SK-N-SH treated with all-trans-retinoic acid at 6 μM for 48 hours (cell line): ENCODE data around the gene CLIC1.

ENCODE experiments used
- ATAC-seq: fragments of 200-7000 bp; cut with Tn5 transposase; 3 replicates; pipeline ENCODE4 v1.9.1; 2020; ENCODE audit warnings: mild to moderate bottlenecking, moderate library complexity
- ARNTL ChIP-seq: fragments of 450-650 bp; formaldehyde crosslinking; IDR thresholded peaks from 2 replicates; pipeline ENCODE4 v1.5.0; 2020; ENCODE audit warnings: low read depth, mild to moderate bottlenecking, moderate library complexity, borderline replicate concordance
- BACH2 ChIP-seq: fragments of 250-450 bp; sonication (Bioruptor Pico); IDR thresholded peaks from 2 replicates; pipeline ENCODE4 v1.9.0; 2021; ENCODE audit warnings: mild to moderate bottlenecking, borderline replicate concordance
- CSDC2 ChIP-seq: fragments of 250-450 bp; sonication (Bioruptor Pico); IDR thresholded peaks from 2 replicates; pipeline ENCODE4 v1.5.0; 2020; ENCODE audit warnings: mild to moderate bottlenecking, moderate library complexity
- ESRRG ChIP-seq: fragments of 250-450 bp; sonication (Bioruptor Pico); IDR thresholded peaks from 2 replicates; pipeline ENCODE4 v1.6.1; 2021; ENCODE audit warnings: mild to moderate bottlenecking
- GLIS3 ChIP-seq: fragments of 250-450 bp; sonication (Bioruptor Pico); IDR thresholded peaks from 2 replicates; pipeline ENCODE4 v1.5.0; 2020; ENCODE audit warnings: mild to moderate bottlenecking, moderate library complexity
- ISL1 ChIP-seq: fragments of 250-450 bp; sonication (Bioruptor Pico); IDR thresholded peaks from 2 replicates; pipeline ENCODE4 v2.1.2; 2022; ENCODE audit warnings: mild to moderate bottlenecking, moderate library complexity
- OSR1 ChIP-seq: fragments of 250-450 bp; sonication (Bioruptor Pico); IDR thresholded peaks from 2 replicates; pipeline ENCODE4 v1.8.0; 2022; ENCODE audit warnings: moderate library complexity, mild to moderate bottlenecking, inconsistent platforms
- PPARA ChIP-seq: fragments of 250-450 bp; sonication (Bioruptor Pico); IDR thresholded peaks from 2 replicates; pipeline ENCODE4 v1.5.0; 2020; ENCODE audit warnings: mild to moderate bottlenecking, borderline replicate concordance
- RARB ChIP-seq: fragments of 250-450 bp; sonication (Bioruptor Pico); IDR thresholded peaks from 2 replicates; pipeline ENCODE4 v1.8.0; 2021; ENCODE audit warnings: mild to moderate bottlenecking, moderate library complexity
- SNAI2 ChIP-seq: fragments of 250-450 bp; sonication (Bioruptor Pico); IDR thresholded peaks from 2 replicates; pipeline ENCODE4 v1.5.0; 2020; ENCODE audit warnings: mild to moderate bottlenecking, moderate library complexity
- TCF4 ChIP-seq: fragments of 250-450 bp; sonication (Bioruptor Pico); IDR thresholded peaks from 2 replicates; pipeline ENCODE4 v1.8.0; 2021; ENCODE audit warnings: mild to moderate bottlenecking, moderate library complexity, borderline replicate concordance
- TOX ChIP-seq: fragments of 250-450 bp; sonication (Bioruptor Pico); IDR thresholded peaks from 2 replicates; pipeline ENCODE4 v1.8.0; 2021; ENCODE audit warnings: mild to moderate bottlenecking, moderate library complexity, borderline replicate concordance
- ZC3H10 ChIP-seq: fragments of 250-450 bp; sonication (Bioruptor Pico); IDR thresholded peaks from 2 replicates; pipeline ENCODE4 v1.5.1; 2021; ENCODE audit warnings: mild to moderate bottlenecking, moderate library complexity
- ZFP30 ChIP-seq: fragments of 450-650 bp; formaldehyde crosslinking; IDR thresholded peaks from 2 replicates; pipeline ENCODE4 v1.5.0; 2022; ENCODE audit warnings: mild to moderate bottlenecking, moderate library complexity
- ZNF565 ChIP-seq: fragments of 450-650 bp; formaldehyde crosslinking; conservative IDR thresholded peaks from 2 replicates; pipeline ENCODE4 v1.5.0; 2020; ENCODE audit warnings: low read depth, mild to moderate bottlenecking, moderate library complexity
- ZNF70 ChIP-seq: fragments of 450-650 bp; formaldehyde crosslinking; IDR thresholded peaks from 2 replicates; pipeline ENCODE4 v1.5.0; 2020; ENCODE audit warnings: mild to moderate bottlenecking, moderate library complexity
- ZNF8 ChIP-seq: fragments of 450-650 bp; formaldehyde crosslinking; IDR thresholded peaks from 2 replicates; pipeline ENCODE4 v1.5.0; 2020; ENCODE audit warnings: mild to moderate bottlenecking, moderate library complexity
- TF ChIP-seq, protein P1 (sequence below): fragments of 250-450 bp; sonication (Bioruptor Pico); IDR thresholded peaks from 2 replicates; pipeline ENCODE4 v1.5.0; 2020; ENCODE audit warnings: mild to moderate bottlenecking, moderate library complexity
- TF ChIP-seq, protein P2 (sequence below): fragments of 250-450 bp; sonication (Bioruptor Pico); IDR thresholded peaks from 2 replicates; pipeline ENCODE4 v1.8.0; 2020; ENCODE audit warnings: mild to moderate bottlenecking, moderate library complexity, borderline replicate concordance
- TF ChIP-seq, protein P3 (sequence below): fragments of 250-450 bp; sonication (Bioruptor Pico); IDR thresholded peaks from 2 replicates; pipeline ENCODE4 v1.8.0; 2021; ENCODE audit warnings: low read depth, mild to moderate bottlenecking, moderate library complexity, borderline replicate concordance

CLIC1 gene

DNA sequence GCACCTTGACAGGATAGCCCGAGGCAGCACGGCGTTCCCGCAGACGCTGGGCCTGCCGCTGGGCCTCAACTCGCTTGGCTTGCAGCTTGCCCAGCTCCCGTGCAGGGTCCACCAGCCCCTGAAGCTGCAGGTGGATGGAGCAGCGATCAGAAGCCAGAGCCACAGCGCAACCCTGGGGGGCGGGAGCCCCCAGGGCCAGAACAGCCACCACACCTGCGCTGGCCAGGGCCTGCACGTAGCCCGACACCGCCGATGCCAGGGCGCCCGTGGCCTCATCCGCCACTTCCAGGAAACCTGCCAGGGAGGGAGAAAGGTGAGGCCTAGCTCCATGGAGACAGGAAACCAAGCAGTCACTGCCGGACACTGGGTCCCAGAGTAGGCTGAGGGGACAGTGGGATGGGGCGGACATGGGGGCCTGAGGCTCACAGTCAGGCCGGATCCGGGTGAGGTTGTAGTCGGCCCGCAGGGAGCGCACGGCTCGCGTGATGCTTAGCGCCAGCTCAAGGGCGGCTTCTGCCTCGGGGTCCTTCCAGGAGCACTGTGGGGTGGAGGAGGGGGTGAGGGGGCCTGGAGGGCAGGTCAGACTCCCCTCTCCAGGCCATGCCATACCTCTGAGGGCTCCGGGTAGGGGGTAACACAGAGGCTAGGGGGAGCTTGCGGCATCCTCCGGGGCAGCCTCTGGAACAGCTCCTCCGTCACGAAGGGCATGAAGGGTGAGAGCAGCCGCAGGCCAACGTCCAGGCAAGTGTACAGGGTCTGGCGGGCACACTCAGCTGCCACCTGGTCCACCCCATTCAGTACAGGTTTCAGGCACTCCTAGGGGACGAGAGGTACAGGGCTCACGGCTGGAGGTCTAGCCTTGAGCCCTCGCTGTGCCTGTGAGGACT lies 42.9 kb upstream of the CLIC1 start:
- no peak for ATAC-seq
- TF ChIP-seq ARNTL (CRISPR knock-in tag) (no peak), OSR1 (CRISPR knock-in tag) (no peak), RARB (CRISPR knock-in tag) (no peak), ZNF70 (CRISPR knock-in tag) (no peak), TCF4 (CRISPR knock-in tag) (no peak), GLIS3 (CRISPR knock-in tag) (no peak)

DNA sequence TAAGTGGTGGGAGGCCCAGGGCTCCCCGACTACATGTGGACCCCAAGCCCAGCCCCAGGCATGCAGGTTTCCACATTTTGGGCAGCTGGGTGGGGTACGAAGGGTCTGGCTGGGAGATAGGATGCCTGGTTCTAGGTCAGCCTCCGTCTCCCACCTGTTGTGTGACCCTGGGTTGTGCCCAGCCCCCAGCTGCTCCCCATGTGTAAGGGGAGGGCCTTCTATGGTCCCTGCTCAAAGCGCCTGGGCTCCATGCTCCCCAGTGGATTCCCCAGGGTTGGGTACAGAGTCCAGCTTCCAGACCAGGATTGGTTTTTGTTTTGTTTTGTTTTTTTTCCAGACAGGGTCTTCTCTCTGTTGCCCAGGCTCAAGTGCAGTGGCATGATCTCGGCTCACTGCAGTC lies 41.9 kb upstream of the CLIC1 start:
- ATAC-seq = no peak
- no peak for TF ChIP-seq BACH2
- TF ChIP-seq ZNF70 (CRISPR knock-in tag) = no peak
- no peak for TF ChIP-seq ZC3H10

DNA sequence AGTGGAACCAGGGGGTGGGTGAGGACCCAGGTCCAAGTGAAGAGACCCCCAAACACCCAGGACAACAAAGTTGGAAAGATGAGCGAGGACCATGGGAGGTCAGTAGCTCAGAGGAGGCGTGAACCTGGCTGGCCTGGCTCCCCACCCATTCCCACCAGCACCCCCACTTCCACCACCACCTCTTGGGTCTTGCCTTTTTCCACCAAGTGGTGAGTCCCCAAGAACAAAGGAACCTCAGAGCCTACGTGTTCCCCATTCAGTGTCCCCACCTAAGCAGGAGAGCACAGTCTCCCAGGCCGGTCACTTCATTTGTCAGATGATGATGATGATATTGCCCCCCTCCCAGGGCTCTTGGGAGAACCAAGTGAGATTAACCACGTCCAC lies 41.3 kb upstream of the CLIC1 start:
- TF ChIP-seq ZNF70 (CRISPR knock-in tag) (no peak), ZNF8 (no peak), TOX (CRISPR knock-in tag) (no peak), ZC3H10 (no peak), TCF4 (CRISPR knock-in tag) (no peak), ESRRG (CRISPR knock-in tag) (no peak), ISL1 (CRISPR knock-in tag) (no peak), ARNTL (CRISPR knock-in tag) (no peak), ZNF565 (CRISPR knock-in tag) (no peak), SNAI2 (CRISPR knock-in tag) (no peak), GLIS3 (CRISPR knock-in tag) (no peak), OSR1 (CRISPR knock-in tag) (no peak), ZFP30 (CRISPR knock-in tag) (no peak), CSDC2 (CRISPR knock-in tag) (no peak)
- TF ChIP-seq, protein P1, sequence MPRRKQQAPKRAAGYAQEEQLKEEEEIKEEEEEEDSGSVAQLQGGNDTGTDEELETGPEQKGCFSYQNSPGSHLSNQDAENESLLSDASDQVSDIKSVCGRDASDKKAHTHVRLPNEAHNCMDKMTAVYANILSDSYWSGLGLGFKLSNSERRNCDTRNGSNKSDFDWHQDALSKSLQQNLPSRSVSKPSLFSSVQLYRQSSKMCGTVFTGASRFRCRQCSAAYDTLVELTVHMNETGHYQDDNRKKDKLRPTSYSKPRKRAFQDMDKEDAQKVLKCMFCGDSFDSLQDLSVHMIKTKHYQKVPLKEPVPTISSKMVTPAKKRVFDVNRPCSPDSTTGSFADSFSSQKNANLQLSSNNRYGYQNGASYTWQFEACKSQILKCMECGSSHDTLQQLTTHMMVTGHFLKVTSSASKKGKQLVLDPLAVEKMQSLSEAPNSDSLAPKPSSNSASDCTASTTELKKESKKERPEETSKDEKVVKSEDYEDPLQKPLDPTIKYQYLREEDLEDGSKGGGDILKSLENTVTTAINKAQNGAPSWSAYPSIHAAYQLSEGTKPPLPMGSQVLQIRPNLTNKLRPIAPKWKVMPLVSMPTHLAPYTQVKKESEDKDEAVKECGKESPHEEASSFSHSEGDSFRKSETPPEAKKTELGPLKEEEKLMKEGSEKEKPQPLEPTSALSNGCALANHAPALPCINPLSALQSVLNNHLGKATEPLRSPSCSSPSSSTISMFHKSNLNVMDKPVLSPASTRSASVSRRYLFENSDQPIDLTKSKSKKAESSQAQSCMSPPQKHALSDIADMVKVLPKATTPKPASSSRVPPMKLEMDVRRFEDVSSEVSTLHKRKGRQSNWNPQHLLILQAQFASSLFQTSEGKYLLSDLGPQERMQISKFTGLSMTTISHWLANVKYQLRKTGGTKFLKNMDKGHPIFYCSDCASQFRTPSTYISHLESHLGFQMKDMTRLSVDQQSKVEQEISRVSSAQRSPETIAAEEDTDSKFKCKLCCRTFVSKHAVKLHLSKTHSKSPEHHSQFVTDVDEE = no peak
- TF ChIP-seq, protein P2, sequence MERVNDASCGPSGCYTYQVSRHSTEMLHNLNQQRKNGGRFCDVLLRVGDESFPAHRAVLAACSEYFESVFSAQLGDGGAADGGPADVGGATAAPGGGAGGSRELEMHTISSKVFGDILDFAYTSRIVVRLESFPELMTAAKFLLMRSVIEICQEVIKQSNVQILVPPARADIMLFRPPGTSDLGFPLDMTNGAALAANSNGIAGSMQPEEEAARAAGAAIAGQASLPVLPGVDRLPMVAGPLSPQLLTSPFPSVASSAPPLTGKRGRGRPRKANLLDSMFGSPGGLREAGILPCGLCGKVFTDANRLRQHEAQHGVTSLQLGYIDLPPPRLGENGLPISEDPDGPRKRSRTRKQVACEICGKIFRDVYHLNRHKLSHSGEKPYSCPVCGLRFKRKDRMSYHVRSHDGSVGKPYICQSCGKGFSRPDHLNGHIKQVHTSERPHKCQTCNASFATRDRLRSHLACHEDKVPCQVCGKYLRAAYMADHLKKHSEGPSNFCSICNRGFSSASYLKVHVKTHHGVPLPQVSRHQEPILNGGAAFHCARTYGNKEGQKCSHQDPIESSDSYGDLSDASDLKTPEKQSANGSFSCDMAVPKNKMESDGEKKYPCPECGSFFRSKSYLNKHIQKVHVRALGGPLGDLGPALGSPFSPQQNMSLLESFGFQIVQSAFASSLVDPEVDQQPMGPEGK (CRISPR knock-in tag) = no peak
- TF ChIP-seq, protein P3, sequence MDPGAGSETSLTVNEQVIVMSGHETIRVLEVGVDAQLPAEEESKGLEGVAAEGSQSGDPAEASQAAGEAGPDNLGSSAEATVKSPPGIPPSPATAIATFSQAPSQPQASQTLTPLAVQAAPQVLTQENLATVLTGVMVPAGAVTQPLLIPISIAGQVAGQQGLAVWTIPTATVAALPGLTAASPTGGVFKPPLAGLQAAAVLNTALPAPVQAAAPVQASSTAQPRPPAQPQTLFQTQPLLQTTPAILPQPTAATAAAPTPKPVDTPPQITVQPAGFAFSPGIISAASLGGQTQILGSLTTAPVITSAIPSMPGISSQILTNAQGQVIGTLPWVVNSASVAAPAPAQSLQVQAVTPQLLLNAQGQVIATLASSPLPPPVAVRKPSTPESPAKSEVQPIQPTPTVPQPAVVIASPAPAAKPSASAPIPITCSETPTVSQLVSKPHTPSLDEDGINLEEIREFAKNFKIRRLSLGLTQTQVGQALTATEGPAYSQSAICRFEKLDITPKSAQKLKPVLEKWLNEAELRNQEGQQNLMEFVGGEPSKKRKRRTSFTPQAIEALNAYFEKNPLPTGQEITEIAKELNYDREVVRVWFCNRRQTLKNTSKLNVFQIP (CRISPR knock-in tag) = no peak
- no peak for ATAC-seq

DNA sequence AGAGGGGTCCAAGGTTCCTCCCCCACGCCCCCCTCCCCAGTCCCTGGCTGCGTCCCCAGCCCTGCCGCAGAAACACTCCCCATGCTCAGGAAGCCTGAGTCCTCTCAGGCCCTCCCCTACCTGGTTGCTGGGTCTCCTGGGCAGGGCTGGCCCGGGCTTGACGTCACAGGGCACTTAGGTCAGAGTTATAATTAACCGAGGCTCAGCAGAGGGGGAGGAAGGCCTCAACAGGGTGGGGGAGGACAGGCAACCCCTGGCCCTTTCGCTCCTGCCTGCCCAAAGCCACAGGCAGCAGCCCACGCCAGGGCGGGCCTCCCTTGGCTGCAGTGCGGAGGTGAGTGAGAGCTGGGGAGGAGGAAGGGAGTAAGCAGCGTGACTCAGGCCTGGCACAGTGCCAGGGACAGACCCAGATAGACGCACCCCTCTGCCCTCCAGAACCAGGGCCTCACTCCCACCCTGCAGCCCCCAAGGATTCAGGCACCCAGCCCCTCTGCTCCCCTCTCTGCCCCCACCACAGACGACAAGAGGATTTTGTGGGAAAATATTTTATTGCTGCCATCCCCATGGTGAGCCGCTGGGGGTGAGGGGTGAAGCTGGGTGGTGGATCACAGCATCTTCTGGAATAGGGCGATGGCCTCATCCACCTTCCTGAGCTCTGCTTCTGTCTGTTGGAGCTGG lies 40.8 kb upstream of the CLIC1 start, which contains the start of gene VWA7:
Gene VWA7 (minus strand): TSS at position 340 of the 678 bp plus-strand sequence. CDS start 549 bp downstream, outside the sequence.
- no peak for TF ChIP-seq CSDC2 (CRISPR knock-in tag)
- TF ChIP-seq PPARA (CRISPR knock-in tag) = no peak
- ATAC-seq = peak; percentile 78
